Fibroblast of the aortic adventitia (primary cell): Measurements from ENCODE around the gene ELAVL2. TPM values are rescaled to one million over a fixed set of nuclear protein-coding genes. Genes with fewer than 3 reads are reported as not detected.
"Not testable (repeated sequence)": the region's sequence is repeated elsewhere in the genome, so short reads cannot be mapped to it uniquely, and the experiment has no call there.

Experiments used
- DNase-seq: peaks from one replicate; pipeline ENCODE4 v3.0.0-alpha.2; 2010; ENCODE audit warnings: low read depth
- H3K4me3 ChIP-seq: 2 replicates; pipeline ENCODE4 v1.5.1; 2011; ENCODE audit warnings: low read depth, mild to moderate bottlenecking, control low read depth, low read length, moderate library complexity
- CTCF ChIP-seq: IDR thresholded peaks from 2 replicates; pipeline ENCODE4 v1.5.1; 2011; ENCODE audit warnings: mild to moderate bottlenecking, low read length, control low read depth, inconsistent platforms; ENCODE audit not compliant: insufficient read depth
- total RNA-seq: library from RNA; depleted of rRNA; stranded (reverse); fragments of >200 nt; gene quantifications from 2 replicates; pipeline ENCODE4 v1.2.3, GENCODE V29; 2012; ENCODE audit warnings: low replicate concordance

Gene ELAVL2
- total RNA-seq, 1 donor: 0.81 TPM

GRCh38 chr9:23728736-23729135, 97.3 kb downstream of the ELAVL2 start:
- no peak for DNase-seq
- no peak overlapping the region for H3K4me3 ChIP-seq
- no peak for TF ChIP-seq CTCF

GRCh38 chr9:23725279-23725946, 100.6 kb downstream of the ELAVL2 start:
- no peak for TF ChIP-seq CTCF
- no peak for DNase-seq
- H3K4me3 ChIP-seq: no peak overlapping the region

GRCh38 chr9:23723672-23724071, 102.4 kb downstream of the ELAVL2 start:
- no peak for TF ChIP-seq CTCF
- no peak overlapping the region for H3K4me3 ChIP-seq
- DNase-seq: no peak

- H3K4me3 ChIP-seq: not testable (repeated sequence)
Observed at GRCh38 chr9:23723048-23723447, 103.0 kb downstream of the ELAVL2 start.

GRCh38 chr9:23721466-23721865, 104.6 kb downstream of the ELAVL2 start:
- DNase-seq: no peak
- TF ChIP-seq CTCF: no peak
- H3K4me3 ChIP-seq: no peak overlapping the region

More at GRCh38 chr9:23723048-23723447, 103.0 kb downstream of the ELAVL2 start:
- DNase-seq: not testable (repeated sequence)

GRCh38 chr9:23717505-23717904, 108.5 kb downstream of the ELAVL2 start:
- no peak overlapping the region for H3K4me3 ChIP-seq
- DNase-seq: no peak
- TF ChIP-seq CTCF: no peak

- TF ChIP-seq CTCF: no peak
- DNase-seq: no peak
- no peak overlapping the region for H3K4me3 ChIP-seq
Observed at GRCh38 chr9:23707249-23707648, 118.8 kb downstream of the ELAVL2 start.
